Neural crest cell (in vitro differentiated cells): ENCODE measurements around the gene RITA1. TPM values are rescaled to one million over a fixed set of nuclear protein-coding genes. Genes with fewer than 3 reads are reported as not detected.
A peak's percentile ranks its signal among the peaks of the same experiment; 100 is the strongest.

ENCODE experiments used
- DNase-seq: peaks from one replicate; pipeline ENCODE4 v3.0.0; 2021; ENCODE audit warnings: low read depth, mixed read lengths, low spot score
- H3K27ac Mint-ChIP-seq: one replicate; pipeline ENCODE4 v1.8.0; 2021; ENCODE audit warnings: mild to moderate bottlenecking, mixed read lengths; ENCODE audit not compliant: unreplicated experiment
- H3K27me3 Mint-ChIP-seq: 2 replicates; pipeline ENCODE4 v1.8.0; 2021; ENCODE audit warnings: low read depth, mild to moderate bottlenecking, mixed read lengths
- H3K36me3 Mint-ChIP-seq: 2 replicates; pipeline ENCODE4 v1.8.0; 2021; ENCODE audit warnings: low read depth, mild to moderate bottlenecking, mixed read lengths
- H3K4me1 Mint-ChIP-seq: 2 replicates; pipeline ENCODE4 v1.8.0; 2021; ENCODE audit warnings: mixed read lengths
- H3K4me3 Mint-ChIP-seq: one replicate; pipeline ENCODE4 v1.8.0; 2021; ENCODE audit warnings: mild to moderate bottlenecking, mixed read lengths
- H3K9me3 Mint-ChIP-seq: 2 replicates; pipeline ENCODE4 v1.8.0; 2021; ENCODE audit warnings: mixed read lengths
- CTCF ChIP-seq: fragments of 200-600 bp; sonication (generic); conservative IDR thresholded peaks from 2 replicates; pipeline ENCODE4 v1.5.0; 2021; ENCODE audit warnings: antibody characterized with exemption, mild to moderate bottlenecking
- total RNA-seq: library from RNA; stranded (reverse); gene quantifications from 2 replicates; pipeline ENCODE4 v1.2.1, GENCODE V29; 2021

RITA1 gene
- total RNA-seq, 1 donor from 2014 or later = 20.1 TPM

GRCh38 chr12:113237748-113238147 lies 52.2 kb downstream of the RITA1 start:
- TF ChIP-seq CTCF = no peak
- DNase-seq = no peak
- peak overlapping the region; percentile 50 for H3K27ac Mint-ChIP-seq

GRCh38 chr12:113238309-113238708 lies 52.8 kb downstream of the RITA1 start:
- Mint-ChIP-seq H3K9me3 (no peaks in the 10 kb centered on the region), H3K4me3 (no peak overlapping the region), H3K36me3 (peaks cover 2% of the 10 kb centered on the region), H3K27me3 (no peaks in the 10 kb centered on the region), H3K27ac (no peak overlapping the region), H3K4me1 (peaks cover 26% of the 10 kb centered on the region)
- TF ChIP-seq CTCF = no peak
- no peak for DNase-seq

More at GRCh38 chr12:113237748-113238147, 52.2 kb downstream of the RITA1 start:
- H3K36me3 Mint-ChIP-seq = peaks cover 2% of the 10 kb centered on the region
- no peak overlapping the region for H3K4me3 Mint-ChIP-seq
- H3K4me1 Mint-ChIP-seq = peaks cover 26% of the 10 kb centered on the region
- no peaks in the 10 kb centered on the region for H3K9me3 Mint-ChIP-seq
- H3K27me3 Mint-ChIP-seq = no peaks in the 10 kb centered on the region

- no peak for DNase-seq
- H3K4me1 Mint-ChIP-seq = peaks cover 27% of the 10 kb centered on the region
- no peaks in the 10 kb centered on the region for H3K9me3 Mint-ChIP-seq
- no peak overlapping the region for H3K4me3 Mint-ChIP-seq
- TF ChIP-seq CTCF = no peak
- H3K27me3 Mint-ChIP-seq = no peaks in the 10 kb centered on the region
- H3K27ac Mint-ChIP-seq = no peak overlapping the region
- peaks cover 2% of the 10 kb centered on the region for H3K36me3 Mint-ChIP-seq
Observed at GRCh38 chr12:113239288-113239771, 53.8 kb downstream of the RITA1 start.

GRCh38 chr12:113239811-113240331 lies 54.4 kb downstream of the RITA1 start:
- no peak for DNase-seq
- H3K36me3 Mint-ChIP-seq = peaks cover 2% of the 10 kb centered on the region
- H3K27me3 Mint-ChIP-seq = no peaks in the 10 kb centered on the region
- TF ChIP-seq CTCF = no peak
- no peak overlapping the region for H3K27ac Mint-ChIP-seq
- H3K9me3 Mint-ChIP-seq = no peaks in the 10 kb centered on the region
- H3K4me1 Mint-ChIP-seq = peaks cover 33% of the 10 kb centered on the region
- no peak overlapping the region for H3K4me3 Mint-ChIP-seq

- Mint-ChIP-seq H3K4me3 (no peak overlapping the region), H3K27me3 (no peaks in the 10 kb centered on the region), H3K4me1 (peaks cover 34% of the 10 kb centered on the region), H3K36me3 (peaks cover 2% of the 10 kb centered on the region), H3K9me3 (no peaks in the 10 kb centered on the region), H3K27ac (no peak overlapping the region)
- DNase-seq = no peak
- TF ChIP-seq CTCF = no peak
Observed at GRCh38 chr12:113240395-113240794, 54.9 kb downstream of the RITA1 start.
